ENCODE results near the gene KIF5B. TPM values are rescaled to one million over a fixed set of nuclear protein-coding genes. Genes with fewer than 3 reads are reported as not detected.

Gene KIF5B
- total and polyA plus RNA-seq, 2 of the 8 experiments (the other 6 are each of a cell fraction or from before 2014, with no cell fraction given): 9.8 to 68.4 TPM

DNA sequence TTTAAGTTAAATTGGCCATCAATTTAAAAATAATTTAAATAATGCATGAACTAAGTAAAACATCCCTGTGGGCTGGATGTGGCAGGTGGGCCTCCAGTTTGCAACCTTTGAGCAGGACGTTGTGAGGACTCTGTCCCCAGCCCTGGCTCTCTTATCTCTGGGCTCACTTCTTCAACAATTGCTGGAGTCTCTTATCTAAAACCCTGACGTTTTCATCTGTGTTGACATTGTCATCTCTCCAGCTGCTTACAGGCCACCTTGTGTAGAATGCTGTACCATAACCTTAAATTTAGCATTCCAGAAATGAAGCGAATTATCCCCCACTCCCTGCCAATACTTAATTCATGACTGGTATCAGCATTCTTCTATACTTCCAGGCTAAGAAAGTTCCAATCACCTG lies 3.2 kb upstream of the KIF5B start:
- Histone ChIP-seq H3K4me3 (ENCODE audit: extremely low read depth in 1 of 4, insufficient read depth in 2 of 4, low read depth in 3 of 4, low read length in 4 of 4) (no peak overlapping the region), H3K79me1 (ENCODE audit: low read depth, low read length) (no peaks in the 10 kb centered on the region)
- DNase-seq (ENCODE audit: low read depth in 1 of 2, low spot score in 2 of 2): no peak
- TF ChIP-seq BCL11A (IDR thresholded peaks at IDR 0.05; ENCODE audit: low read depth in 2 of 2, low read length in 2 of 2) (no peak), NANOG (IDR thresholded peaks at IDR 0.05; ENCODE audit: insufficient read depth, low read depth, low read length, poor library complexity, severe bottlenecking) (no peak), CBX5 (IDR thresholded peaks at IDR 0.05; ENCODE audit: low read depth, low read length) (no peak), JUN (IDR thresholded peaks at IDR 0.05; ENCODE audit: low read depth, low read length) (no peak), HDAC6 (IDR thresholded peaks at IDR 0.05; ENCODE audit: low read depth, low read length) (no peak), POLR2AphosphoS5 (IDR thresholded peaks at IDR 0.05; ENCODE audit: low read depth, low read length) (no peak), SIX5 (IDR thresholded peaks at IDR 0.05; ENCODE audit: low read depth, low read length) (no peak), CHD1 (IDR thresholded peaks at IDR 0.05; ENCODE audit: low read depth, low read length) (no peak), SUZ12 (IDR thresholded peaks at IDR 0.05; ENCODE audit: low read length) (no peak), FOSL1 (IDR thresholded peaks at IDR 0.05; ENCODE audit: insufficient read depth, low read depth, low read length) (no peak)
- TF ChIP-seq, protein P1, sequence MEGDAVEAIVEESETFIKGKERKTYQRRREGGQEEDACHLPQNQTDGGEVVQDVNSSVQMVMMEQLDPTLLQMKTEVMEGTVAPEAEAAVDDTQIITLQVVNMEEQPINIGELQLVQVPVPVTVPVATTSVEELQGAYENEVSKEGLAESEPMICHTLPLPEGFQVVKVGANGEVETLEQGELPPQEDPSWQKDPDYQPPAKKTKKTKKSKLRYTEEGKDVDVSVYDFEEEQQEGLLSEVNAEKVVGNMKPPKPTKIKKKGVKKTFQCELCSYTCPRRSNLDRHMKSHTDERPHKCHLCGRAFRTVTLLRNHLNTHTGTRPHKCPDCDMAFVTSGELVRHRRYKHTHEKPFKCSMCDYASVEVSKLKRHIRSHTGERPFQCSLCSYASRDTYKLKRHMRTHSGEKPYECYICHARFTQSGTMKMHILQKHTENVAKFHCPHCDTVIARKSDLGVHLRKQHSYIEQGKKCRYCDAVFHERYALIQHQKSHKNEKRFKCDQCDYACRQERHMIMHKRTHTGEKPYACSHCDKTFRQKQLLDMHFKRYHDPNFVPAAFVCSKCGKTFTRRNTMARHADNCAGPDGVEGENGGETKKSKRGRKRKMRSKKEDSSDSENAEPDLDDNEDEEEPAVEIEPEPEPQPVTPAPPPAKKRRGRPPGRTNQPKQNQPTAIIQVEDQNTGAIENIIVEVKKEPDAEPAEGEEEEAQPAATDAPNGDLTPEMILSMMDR (IDR thresholded peaks at IDR 0.05; ENCODE audit: control extremely low read depth in 1 of 3, insufficient read depth in 1 of 3, low read depth in 1 of 3, low read length in 3 of 3): no peak
- TF ChIP-seq, protein P2, sequence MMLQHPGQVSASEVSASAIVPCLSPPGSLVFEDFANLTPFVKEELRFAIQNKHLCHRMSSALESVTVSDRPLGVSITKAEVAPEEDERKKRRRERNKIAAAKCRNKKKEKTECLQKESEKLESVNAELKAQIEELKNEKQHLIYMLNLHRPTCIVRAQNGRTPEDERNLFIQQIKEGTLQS (IDR thresholded peaks at IDR 0.05; ENCODE audit: insufficient read depth, low read depth, low read length): no peak

More for the DNA sequence above, 3.2 kb upstream of the KIF5B start:
- Histone ChIP-seq H3K23me2 (ENCODE audit: low read depth, low read length) (peaks cover 4% of the 10 kb centered on the region; the same call in 1 of the 2 replicates), H4K5ac (ENCODE audit: insufficient read length, low read depth, low read length) (no peak overlapping the region), H2BK15ac (ENCODE audit: low read length) (no peak overlapping the region), H3K36me3 (ENCODE audit: control insufficient read depth in 2 of 4, insufficient read depth in 4 of 4, low read length in 3 of 4) (no peaks in the 10 kb centered on the region), H2BK5ac (ENCODE audit: low read depth, low read length) (no peak overlapping the region), H3K27ac (ENCODE audit: low read depth, low read length) (no peak overlapping the region), H3K18ac (ENCODE audit: extremely low read depth, low read length) (no peak overlapping the region), H3K27me3 (replicated peaks in 1 of 4; ENCODE audit: control insufficient read depth in 3 of 4, extremely low read depth in 1 of 4, insufficient read depth in 3 of 4, low read length in 3 of 4) (no peaks in the 10 kb centered on the region), H3K56ac (replicated peaks; ENCODE audit: insufficient read length, low read depth, low read length) (no peak overlapping the region), H3K4ac (replicated peaks; ENCODE audit: insufficient read length, low read depth, low read length) (no peak overlapping the region), H3K79me2 (ENCODE audit: control insufficient read depth in 1 of 2, insufficient read depth in 2 of 2, low read length in 2 of 2) (peaks cover 9 to 15% of the 10 kb centered on the region in 2 experiments), H2BK12ac (ENCODE audit: low read depth, low read length) (no peak overlapping the region), H3K4me2 (ENCODE audit: insufficient read depth in 1 of 2, low read depth in 2 of 2, low read length in 2 of 2) (no peak overlapping the region), H3K9me3 (ENCODE audit: insufficient read depth in 2 of 2, low read depth in 1 of 2, low read length in 1 of 2) (no peaks in the 10 kb centered on the region), H2AFZ (ENCODE audit: low read length) (no peak overlapping the region), H3K9ac (replicated peaks in 1 of 4; ENCODE audit: extremely low read depth in 1 of 4, low read depth in 3 of 4, low read length in 3 of 4) (no peak overlapping the region), H3K4me1 (replicated peaks in 1 of 4; ENCODE audit: control insufficient read depth in 3 of 4, insufficient read depth in 4 of 4, low read length in 3 of 4) (peaks cover 0 to 3% (median 0%) of the 10 kb centered on the region in 4 experiments; a peak in 2 of 7 replicates), H3K23ac (ENCODE audit: insufficient read length) (no peak overlapping the region), H4K20me1 (replicated peaks in 1 of 2; ENCODE audit: control insufficient read depth in 1 of 2, insufficient read depth in 2 of 2, low read length in 2 of 2) (peaks cover 3 to 9% of the 10 kb centered on the region in 2 experiments), H2BK120ac (replicated peaks; ENCODE audit: low read depth, low read length) (no peak overlapping the region), H2AK5ac (ENCODE audit: low read depth, low read length) (no peak overlapping the region), H4K8ac (ENCODE audit: extremely low read depth, insufficient read depth, low read length) (no peak overlapping the region), H4K91ac (replicated peaks; ENCODE audit: insufficient read length, low read length) (no peak overlapping the region), H2BK20ac (ENCODE audit: low read length) (no peak overlapping the region), H3K14ac (ENCODE audit: insufficient read length) (no peak overlapping the region)
- FAIRE-seq: no peak
- CTCF ChIA-PET (ENCODE audit: partially characterized antibody): no interaction called here
- POLR2A ChIA-PET (ENCODE audit: partially characterized antibody): no interaction called here
- 91% methylated on average over 3 of the region's 3 CpGs; no CpG with 5 or more reads in 1 of the 2 experiments for WGBS, 2 experiments (ENCODE audit: extremely low coverage in 1 of 2, insufficient coverage in 1 of 2, insufficient read length in 1 of 2, insufficient replicate concordance in 2 of 2, low coverage in 1 of 2, low lambda C conversion rate in 2 of 2, missing lambda C conversion rate in 1 of 2)
